PC-9 (cell line): Measurements from ENCODE around the gene ARNT2.

Source experiments
- EZH2 ChIP-seq: fragments of 200-600 bp; sonication (generic); IDR thresholded peaks from 2 replicates; pipeline ENCODE4 v1.8.0; 2017; ENCODE audit warnings: antibody characterized with exemption, low read depth
- TF ChIP-seq, protein P1 (sequence below): fragments of 200-600 bp; sonication (generic); conservative IDR thresholded peaks from 2 replicates; pipeline ENCODE4 v1.6.1; 2017; ENCODE audit warnings: mixed run types, antibody characterized with exemption, mild to moderate bottlenecking, moderate library complexity

DNA sequence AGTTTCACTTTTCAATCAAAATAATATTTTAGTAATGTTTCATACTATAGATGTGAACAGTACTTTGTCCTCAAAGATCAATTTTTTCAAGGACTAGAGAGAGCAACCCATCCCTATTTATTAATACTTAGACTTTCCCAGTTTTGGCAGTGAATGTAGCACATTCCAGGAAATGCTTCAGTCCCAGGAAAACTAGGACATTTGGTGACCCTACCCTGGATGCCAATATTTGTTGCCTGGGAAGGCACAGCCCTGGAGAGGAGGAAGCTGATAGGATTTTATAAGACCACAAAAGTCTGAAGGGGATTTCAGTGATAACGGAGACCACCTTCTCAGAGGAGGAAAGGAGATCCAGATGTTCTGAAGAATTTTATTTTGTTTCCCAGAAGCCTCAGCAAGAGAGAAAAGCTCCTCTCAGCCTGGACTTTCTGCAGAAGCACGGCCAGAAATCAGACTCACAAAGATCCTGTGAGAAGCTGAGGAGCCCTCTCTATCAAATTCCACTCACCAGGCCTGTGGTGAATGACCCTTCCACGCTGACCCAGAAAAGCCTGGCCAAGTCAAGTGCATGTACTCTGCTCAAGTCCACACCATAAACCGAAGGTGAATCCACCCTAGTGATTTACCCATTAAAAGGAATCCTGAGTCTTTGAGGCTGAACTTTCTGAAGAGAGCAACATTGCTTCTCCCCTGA, 203.3 kb downstream of the ARNT2 start:
- TF ChIP-seq, protein P1, sequence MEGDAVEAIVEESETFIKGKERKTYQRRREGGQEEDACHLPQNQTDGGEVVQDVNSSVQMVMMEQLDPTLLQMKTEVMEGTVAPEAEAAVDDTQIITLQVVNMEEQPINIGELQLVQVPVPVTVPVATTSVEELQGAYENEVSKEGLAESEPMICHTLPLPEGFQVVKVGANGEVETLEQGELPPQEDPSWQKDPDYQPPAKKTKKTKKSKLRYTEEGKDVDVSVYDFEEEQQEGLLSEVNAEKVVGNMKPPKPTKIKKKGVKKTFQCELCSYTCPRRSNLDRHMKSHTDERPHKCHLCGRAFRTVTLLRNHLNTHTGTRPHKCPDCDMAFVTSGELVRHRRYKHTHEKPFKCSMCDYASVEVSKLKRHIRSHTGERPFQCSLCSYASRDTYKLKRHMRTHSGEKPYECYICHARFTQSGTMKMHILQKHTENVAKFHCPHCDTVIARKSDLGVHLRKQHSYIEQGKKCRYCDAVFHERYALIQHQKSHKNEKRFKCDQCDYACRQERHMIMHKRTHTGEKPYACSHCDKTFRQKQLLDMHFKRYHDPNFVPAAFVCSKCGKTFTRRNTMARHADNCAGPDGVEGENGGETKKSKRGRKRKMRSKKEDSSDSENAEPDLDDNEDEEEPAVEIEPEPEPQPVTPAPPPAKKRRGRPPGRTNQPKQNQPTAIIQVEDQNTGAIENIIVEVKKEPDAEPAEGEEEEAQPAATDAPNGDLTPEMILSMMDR, result no peak
- TF ChIP-seq EZH2, result no peak
